ENCODE results near the gene NUBP2.

DNA sequence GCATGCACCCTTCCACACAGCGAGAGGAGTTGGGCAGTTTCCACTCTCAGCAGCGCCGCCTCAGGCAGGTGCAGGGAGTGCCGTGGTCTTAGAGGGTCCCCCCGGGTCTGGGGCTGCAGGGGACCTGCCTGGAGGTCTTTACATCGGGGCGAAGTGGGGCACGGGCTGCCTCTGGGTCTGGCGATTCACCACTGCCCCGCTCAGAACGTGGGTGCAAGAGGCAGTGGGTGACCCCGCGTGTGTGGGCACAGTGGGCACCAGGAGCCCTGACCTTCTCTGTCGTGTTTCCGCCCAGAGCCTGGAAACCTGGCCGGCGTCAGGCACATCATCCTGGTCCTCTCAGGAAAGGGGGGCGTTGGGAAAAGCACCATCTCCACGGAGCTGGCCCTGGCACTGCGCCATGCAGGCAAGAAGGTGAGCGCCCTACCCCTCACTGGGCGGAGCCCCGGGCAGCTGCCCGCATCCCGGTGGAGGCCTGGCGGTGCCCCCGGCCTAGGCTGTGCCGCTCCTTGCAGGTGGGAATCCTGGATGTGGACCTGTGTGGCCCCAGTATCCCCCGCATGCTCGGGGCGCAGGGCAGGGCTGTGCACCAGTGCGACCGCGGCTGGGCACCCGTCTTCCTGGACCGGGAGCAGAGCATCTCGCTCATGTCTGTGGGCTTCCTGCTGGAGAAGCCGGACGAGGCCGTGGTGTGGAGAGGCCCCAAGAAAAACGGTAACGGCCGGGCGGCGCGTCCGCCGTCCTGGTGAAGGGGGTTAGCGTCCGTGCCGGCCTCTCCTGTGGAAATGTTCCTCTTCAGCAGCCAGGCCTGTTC, 3.7 kb downstream of the NUBP2 start:
- TF ChIP-seq, protein P1, sequence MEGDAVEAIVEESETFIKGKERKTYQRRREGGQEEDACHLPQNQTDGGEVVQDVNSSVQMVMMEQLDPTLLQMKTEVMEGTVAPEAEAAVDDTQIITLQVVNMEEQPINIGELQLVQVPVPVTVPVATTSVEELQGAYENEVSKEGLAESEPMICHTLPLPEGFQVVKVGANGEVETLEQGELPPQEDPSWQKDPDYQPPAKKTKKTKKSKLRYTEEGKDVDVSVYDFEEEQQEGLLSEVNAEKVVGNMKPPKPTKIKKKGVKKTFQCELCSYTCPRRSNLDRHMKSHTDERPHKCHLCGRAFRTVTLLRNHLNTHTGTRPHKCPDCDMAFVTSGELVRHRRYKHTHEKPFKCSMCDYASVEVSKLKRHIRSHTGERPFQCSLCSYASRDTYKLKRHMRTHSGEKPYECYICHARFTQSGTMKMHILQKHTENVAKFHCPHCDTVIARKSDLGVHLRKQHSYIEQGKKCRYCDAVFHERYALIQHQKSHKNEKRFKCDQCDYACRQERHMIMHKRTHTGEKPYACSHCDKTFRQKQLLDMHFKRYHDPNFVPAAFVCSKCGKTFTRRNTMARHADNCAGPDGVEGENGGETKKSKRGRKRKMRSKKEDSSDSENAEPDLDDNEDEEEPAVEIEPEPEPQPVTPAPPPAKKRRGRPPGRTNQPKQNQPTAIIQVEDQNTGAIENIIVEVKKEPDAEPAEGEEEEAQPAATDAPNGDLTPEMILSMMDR (IDR thresholded peaks at IDR 0.05): 0 out of 2 replicates have a peak, but pooled peaks have one; percentile 9
- no peak for TF ChIP-seq ZFX (IDR thresholded peaks at IDR 0.05; ENCODE audit: borderline replicate concordance)

Measured in 22Rv1 (cell line).